ENCODE results near the gene AFAP1. TPM values are rescaled to one million over a fixed set of nuclear protein-coding genes. Genes with fewer than 3 reads are reported as not detected.

AFAP1 gene
- total RNA-seq, 4 donors from 2014 or later = 4.4 to 16.6 (median 10.7) TPM

- Histone ChIP-seq H3K4me1 (peaks cover 0 to 46% (median 4%) of the 10 kb centered on the region in 3 donors), H3K27me3 (no peaks in the 10 kb centered on the region), H3K4me3 (no peak overlapping the region), H3K36me3 (peaks cover 0 to 97% (median 4%) of the 10 kb centered on the region in 3 donors), H3K27ac (peak overlapping the region in 1 of 4 donors; percentile 26), H3K9me3 (no peaks in the 10 kb centered on the region)
- DNase-seq = no peak
- intact Hi-C loops (cut with DNase I) = no loop called here
- TF ChIP-seq POLR2A (IDR thresholded peaks at IDR 0.05) (no peak), CTCF (IDR thresholded peaks at IDR 0.05) (no peak)
- 86 to 90% methylated on average over 15 of the region's 15 CpGs for WGBS, 2 donors
These were observed 125.2 kb downstream of the AFAP1 start for GRCh38 chr4:7814451-7814850.

GRCh38 chr4:7813674-7814073 lies 126.0 kb downstream of the AFAP1 start:
- Histone ChIP-seq H3K36me3 (peaks cover 0 to 97% (median 4%) of the 10 kb centered on the region in 3 donors), H3K4me3 (no peak overlapping the region), H3K27me3 (no peaks in the 10 kb centered on the region), H3K4me1 (peaks cover 0 to 53% (median 4%) of the 10 kb centered on the region in 3 donors), H3K9me3 (peaks cover 0 to 2% (median 0%) of the 10 kb centered on the region in 3 donors), H3K27ac (peak overlapping the region in 1 of 4 donors; percentile 83)
- 80% methylated on average over 2 to 3 of the region's 3 CpGs for WGBS, 2 donors
- no peak for DNase-seq
- intact Hi-C loops (cut with DNase I) = no loop called here
- TF ChIP-seq POLR2A (IDR thresholded peaks at IDR 0.05) (no peak), CTCF (IDR thresholded peaks at IDR 0.05) (no peak)

DNA sequence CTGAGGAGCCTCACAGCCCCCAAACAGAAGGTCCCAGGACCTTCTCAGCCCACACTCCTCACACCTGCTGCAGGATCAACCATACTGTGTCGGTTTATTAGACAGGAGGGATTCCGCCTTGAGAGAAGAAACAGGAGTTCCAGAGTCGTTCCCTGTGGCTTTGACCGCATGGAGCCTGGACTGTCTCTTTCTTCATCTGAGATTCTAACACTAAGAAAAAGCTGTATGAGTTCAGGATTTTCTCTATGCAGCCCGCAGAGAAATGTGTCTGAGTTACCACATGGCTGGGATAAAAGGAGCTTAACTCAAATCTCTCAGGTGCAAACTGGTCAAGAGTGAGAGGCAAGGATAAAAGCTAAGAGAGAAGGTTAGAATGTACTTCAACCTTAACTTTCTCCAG lies 126.7 kb downstream of the AFAP1 start:
- DNase-seq = no peak
- Histone ChIP-seq H3K36me3 (peaks cover 0 to 97% (median 4%) of the 10 kb centered on the region in 3 donors), H3K4me1 (peaks cover 0 to 54% (median 6%) of the 10 kb centered on the region in 3 donors), H3K27me3 (no peaks in the 10 kb centered on the region), H3K27ac (peak overlapping the region in 3 of 4 donors; percentile 72 to 89 (median 83)), H3K4me3 (no peak overlapping the region), H3K9me3 (peaks cover 0 to 9% (median 0%) of the 10 kb centered on the region in 3 donors)
- WGBS, 2 donors = 88 to 92% methylated on average over 5 of the region's 5 CpGs
- TF ChIP-seq CTCF (IDR thresholded peaks at IDR 0.05) = no peak
- TF ChIP-seq POLR2A (IDR thresholded peaks at IDR 0.05) = no peak
- intact Hi-C loops (cut with DNase I) = no loop called here

DNA sequence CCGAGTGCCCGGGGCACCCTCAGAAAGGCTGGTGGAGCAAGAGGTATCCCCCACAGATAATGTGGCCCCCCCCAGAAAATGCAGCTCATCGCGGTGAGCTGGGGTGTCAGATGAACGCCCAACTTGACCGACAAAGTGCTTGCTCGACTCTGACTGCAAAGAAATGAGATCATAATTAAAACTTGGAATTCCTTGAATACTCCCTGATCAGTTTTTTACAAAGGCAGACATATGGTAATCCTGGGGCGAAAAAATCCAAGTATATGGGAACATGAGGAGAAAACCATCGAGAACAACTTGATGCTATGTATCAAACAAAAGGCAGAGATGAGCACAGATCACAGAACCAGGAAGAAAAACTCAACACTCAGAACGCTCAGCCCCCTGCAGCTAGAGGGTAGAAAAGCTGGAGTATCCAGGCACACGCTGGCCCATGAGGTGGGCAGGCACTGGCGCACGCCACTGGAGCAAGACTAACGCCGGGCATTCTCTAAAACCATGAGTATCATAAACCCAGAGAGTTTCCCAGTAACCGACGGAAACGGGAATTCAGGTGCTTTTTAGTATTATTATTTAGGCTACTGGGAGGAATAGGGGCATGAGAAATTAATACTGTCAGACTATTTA lies 127.3 kb downstream of the AFAP1 start:
- intact Hi-C loops (cut with DNase I) = no loop called here
- Histone ChIP-seq H3K4me3 (peak overlapping the region in 2 of 4 donors; percentile 2 to 34), H3K27ac (peak overlapping the region; percentile 44 to 89 (median 78)), H3K4me1 (peaks cover 0 to 57% (median 11%) of the 10 kb centered on the region in 3 donors), H3K9me3 (peaks cover 0 to 9% (median 0%) of the 10 kb centered on the region in 3 donors), H3K27me3 (no peaks in the 10 kb centered on the region), H3K36me3 (peaks cover 0 to 97% (median 4%) of the 10 kb centered on the region in 3 donors)
- WGBS, 2 donors = 76 to 77% methylated on average over 16 to 17 of the region's 18 CpGs
- TF ChIP-seq CTCF (IDR thresholded peaks at IDR 0.05) (no peak), POLR2A (IDR thresholded peaks at IDR 0.05) (no peak)
- no peak for DNase-seq

DNA sequence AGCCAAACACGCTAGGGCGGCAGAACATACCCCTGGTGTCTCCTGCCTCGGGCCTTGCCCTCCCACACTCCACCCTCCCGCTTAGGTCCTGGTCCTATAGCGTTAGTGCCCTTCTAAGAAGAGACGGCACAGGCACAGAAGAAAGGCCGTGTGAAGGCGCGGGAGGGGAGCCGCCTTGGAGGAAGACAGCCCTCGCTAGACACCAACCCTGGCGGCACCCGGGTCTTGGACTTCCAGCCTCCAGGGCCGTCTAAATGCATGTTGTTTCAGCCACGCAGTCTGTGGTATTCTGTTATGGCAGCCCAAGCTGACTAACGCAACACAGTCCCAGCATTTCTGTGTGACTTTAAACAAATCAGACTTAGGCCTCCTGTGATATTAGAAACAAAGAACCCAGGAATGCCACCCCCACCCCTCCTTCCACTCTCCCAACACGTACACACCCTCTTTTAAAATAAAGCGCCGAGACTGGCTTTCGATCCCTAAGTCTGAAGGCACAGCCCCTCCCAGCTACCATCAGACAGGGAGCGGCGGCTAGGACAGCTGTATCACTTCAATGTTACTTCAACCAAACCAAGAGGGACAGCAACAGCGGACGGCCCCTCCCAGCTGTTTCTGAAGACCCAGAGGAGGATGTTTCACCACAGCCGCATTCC lies 128.0 kb downstream of the AFAP1 start:
- peak overlapping the region in 2 of 4 donors; percentile 2 to 34 for H3K4me3 ChIP-seq
- DNase-seq = no peak
- peaks cover 0 to 95% (median 4%) of the 10 kb centered on the region in 3 donors for H3K36me3 ChIP-seq
- TF ChIP-seq CTCF (IDR thresholded peaks at IDR 0.05) = no peak
- no peak for TF ChIP-seq POLR2A (IDR thresholded peaks at IDR 0.05)
- H3K4me1 ChIP-seq = peaks cover 0 to 57% (median 18%) of the 10 kb centered on the region in 3 donors
- 67 to 83% methylated on average over 6 to 19 of the region's 25 CpGs for WGBS, 2 donors
- no peaks in the 10 kb centered on the region for H3K27me3 ChIP-seq
- peaks cover 0 to 9% (median 0%) of the 10 kb centered on the region in 3 donors for H3K9me3 ChIP-seq
- H3K27ac ChIP-seq = peak overlapping the region; percentile 44 to 89 (median 78)
- intact Hi-C loops (cut with DNase I) = no loop called here

All from esophagus squamous epithelium (tissue), 5 donors.